ENCODE data around the gene OPA1. TPM values are rescaled to one million over a fixed set of nuclear protein-coding genes. Genes with fewer than 3 reads are reported as not detected.
"Not testable (repeated sequence)": the region's sequence is repeated elsewhere in the genome, so short reads cannot be mapped to it uniquely, and the experiment has no call there.

The OPA1 gene
- total RNA-seq, 1 donor from 2014 or later = 68.2 TPM

DNA sequence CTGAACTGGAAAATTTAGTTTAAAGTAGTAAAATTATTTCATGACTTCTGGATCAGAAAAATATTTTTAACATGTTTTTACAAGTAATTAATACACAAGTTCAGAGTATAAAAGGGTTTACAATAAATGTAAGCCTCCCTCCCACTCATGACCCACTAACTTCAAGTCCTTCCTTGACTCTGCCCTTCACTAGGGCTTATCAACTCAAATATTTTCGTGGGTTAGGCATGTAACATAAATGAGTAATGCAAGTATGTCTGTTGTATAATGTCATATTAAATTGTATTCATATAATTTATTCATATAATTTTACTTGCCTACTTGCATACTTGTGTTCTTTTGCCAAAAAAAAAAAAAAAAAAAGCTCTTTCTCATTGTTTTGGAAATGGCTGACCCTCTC is 3.4 kb upstream of the OPA1 start:
- no peak for DNase-seq (ENCODE audit: extremely low read depth, low read depth, low spot score)

DNA sequence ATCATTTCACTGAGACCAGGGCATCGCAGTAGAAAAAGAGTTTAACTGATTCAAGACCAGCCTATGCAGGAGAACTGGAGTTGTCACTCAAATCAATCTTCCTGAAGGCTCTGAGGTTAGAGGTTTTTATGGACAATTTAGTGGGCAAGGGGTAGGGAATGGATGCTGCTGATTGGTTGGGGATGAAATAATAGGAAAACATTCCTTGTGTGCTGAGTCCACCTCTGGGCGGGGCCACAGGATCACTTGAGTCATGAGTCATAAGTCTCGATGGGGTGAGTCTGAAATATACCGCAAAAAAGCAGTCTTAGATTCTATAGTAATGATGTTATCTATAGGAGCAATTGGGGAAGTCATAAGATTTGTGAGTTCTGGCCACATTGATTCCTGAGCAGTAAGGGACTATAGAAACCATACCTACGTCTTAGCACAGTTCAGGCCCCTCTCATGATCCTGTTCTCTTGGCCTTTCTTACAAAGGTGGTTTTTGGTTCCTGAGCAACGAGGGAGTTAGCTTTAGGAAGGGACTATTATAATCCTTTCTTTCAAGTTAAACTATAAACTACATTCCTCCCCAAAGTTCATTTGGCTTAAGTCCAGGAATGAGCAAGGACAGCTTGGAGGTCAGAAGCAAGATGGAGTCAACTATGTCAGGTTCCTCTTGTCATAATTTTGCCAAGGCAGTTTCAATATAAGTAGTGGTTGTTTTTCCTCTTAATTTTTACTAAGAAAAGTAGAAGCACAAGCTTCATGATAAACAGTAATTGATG is 2.7 kb upstream of the OPA1 start:
- DNase-seq (ENCODE audit: extremely low read depth, low read depth, low spot score) = no peak

DNA sequence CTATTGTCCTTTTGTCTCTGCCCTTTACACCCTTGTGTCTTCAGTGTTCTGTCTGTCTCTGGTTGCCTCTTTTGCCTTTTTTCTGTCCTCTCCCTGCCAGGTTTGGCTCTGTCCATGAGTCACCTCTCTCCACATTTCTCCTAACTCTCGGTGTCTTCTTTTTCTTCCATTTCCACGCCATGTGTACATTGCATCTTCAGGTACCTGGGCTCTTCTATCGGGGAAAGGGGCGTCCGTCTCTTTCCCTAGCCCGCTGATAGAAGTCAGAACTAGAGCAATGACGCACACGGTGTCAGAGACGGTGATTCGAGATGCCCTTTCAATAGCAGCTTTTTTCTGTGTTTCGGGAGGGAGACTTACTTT is 641 bp downstream of the OPA1 start:
- DNase-seq (ENCODE audit: extremely low read depth, low read depth, low spot score) = no peak

DNA sequence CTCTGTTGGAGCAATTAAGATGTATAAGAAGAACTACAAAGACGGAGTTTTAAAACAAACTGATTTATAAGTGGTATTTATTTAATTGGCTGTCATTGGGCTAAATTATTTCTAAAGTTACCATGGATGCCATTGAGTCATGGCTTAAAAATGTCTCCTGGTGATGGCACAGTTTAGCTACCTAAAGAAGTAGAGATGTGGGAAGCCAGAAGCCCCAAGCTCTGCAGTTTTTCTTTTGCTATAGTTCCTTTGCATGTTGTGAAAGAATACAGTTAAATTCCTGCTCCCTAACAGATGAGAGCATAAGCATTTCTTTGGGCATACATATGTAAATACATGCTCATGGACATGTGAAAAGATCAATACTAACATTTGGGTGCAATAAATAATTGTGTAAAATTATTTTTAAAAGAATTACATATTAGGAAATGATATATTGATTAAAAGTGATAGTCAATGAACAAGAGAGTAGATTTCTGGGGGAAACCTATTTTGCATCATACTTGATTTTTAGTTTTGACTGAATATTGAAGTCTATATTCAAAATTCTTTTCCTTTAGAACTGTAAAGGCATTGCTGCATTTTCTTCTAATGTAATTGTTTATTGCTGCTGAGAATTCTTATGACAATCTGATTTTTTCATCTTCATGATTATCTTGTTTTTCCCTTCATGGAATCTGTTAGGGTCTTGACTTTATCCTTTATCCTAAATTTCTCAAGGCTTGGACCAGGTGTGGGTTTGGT is 2.1 kb downstream of the OPA1 start:
- no peak for DNase-seq (ENCODE audit: extremely low read depth, low read depth, low spot score)

DNA sequence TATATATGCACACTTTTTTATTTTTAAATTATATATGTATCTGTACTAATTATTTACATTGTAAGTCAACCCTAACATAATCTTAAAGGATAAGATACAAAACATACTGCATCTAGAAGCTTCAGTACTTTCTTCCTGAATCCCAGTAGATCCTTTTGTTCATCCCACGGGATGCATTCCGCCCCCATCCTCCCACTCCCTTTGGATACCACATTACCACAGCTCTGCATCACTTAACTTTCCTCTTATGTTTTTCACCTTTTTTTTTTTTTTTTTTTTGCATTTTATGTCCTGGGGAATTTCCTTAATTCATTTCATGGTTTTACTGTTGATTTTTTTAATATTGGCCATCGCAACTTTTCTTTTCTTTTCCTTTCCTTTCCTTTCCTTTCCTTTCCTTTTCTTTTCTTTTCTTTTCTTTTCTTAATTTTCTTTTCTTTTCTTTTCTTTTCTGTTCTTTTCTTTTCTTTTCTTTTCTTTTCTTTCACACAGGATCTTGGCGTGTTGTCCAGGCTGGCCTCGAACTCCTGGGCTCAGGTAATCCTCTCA is 3.0 kb downstream of the OPA1 start:
- no peak for DNase-seq (ENCODE audit: extremely low read depth, low read depth, low spot score)

DNA sequence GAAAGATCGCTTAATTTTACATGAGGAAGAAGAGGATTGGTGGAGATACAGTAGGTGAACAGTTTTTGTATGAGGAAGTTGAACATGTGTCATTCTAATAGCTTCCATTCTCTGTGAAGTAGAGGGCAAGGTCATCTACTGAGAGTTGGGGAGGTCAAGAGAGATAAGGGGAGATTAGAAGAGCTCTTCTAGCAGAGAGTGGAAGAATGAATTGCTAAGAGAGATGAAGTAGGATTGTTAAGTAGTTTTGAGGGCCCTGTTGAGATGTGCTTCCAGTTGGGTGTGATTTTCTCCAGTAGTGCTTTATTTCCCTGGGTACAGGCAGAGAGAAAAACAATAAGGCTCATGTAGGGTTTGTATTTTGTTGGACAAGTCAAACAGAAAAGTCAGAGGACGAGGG is 5.2 kb downstream of the OPA1 start:
- no peak for DNase-seq (ENCODE audit: extremely low read depth, low read depth, low spot score)

DNA sequence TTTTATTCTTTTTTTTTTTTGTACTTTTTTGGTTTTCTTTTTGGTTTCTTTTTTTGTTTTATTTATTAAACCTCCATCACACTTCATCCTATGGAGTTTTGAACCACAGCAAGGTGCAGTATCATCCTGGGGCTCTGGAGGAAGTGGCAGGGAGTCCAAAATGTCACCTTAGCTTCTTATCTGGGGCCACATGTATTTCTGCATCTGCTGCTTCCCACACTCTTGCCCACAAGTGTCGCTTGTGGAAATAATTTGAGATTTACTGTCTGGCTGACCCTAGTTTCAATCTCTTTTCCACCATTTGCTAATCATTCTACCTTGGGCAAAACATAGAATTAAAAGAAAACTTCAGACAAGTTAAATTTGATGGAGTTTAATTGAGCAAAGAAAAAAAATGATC is 6.4 kb downstream of the OPA1 start:
- no peak for DNase-seq (ENCODE audit: extremely low read depth, low read depth, low spot score)

DNA sequence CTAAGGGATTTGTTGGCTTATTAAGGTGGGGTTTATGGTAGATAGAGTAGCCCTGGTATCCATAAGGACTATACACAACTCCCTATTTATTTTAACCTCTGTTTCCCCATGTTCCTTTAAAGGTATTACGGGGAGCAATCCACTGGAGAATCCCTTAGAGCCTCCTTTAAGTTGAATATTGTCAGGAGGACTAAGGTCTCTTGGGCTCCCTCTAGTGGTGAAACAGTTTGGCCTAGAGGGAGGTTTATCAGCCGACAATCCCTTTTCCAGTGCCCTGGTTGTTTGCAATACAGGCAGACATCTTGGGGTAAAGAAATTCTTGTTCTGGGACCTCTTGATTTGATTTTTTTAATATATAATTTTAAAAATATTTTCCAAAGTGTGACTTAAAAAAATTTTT is 12.9 kb downstream of the OPA1 start:
- peak; percentile 60 for DNase-seq (ENCODE audit: extremely low read depth, low read depth, low spot score)

DNA sequence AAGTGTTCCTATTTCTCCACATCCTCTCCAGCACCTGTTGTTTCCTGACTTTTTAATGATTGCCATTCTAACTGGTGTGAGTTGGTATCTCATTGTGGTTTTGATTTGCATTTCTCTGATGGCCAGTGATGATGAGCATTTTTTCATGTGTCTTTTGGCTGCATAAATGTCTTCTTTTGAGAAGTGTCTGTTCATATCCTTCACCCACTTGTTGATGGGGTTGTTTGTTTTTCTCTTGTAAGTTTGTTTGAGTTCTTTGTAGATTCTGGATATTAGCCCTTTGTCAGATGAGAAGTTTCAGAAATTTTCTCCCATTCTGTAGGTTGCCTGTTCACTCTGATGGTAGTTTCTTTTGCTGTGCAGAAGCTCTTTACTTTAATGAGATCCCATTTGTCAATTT is 13.9 kb downstream of the OPA1 start:
- DNase-seq (ENCODE audit: extremely low read depth, low read depth, low spot score) = not testable (repeated sequence)

DNA sequence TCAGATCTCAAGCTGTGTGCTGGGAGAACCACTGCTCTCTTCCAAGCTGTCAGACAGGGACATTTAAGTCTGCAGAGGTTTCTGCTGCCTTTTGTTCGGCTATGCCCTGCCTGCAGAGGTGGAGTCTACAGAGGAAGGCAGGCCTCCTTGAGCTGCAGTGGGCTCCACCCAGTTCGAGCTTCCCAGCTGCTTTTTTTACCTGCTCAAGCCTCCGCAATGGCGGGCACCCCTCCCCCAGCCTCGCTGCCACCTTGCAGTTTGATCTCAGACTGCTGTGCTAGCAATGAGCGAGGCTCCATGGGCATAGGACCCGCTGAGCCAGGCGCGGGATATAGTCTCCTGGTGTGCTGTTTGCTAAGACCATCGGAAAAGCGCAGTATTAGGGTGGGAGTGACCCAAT is 17.5 kb downstream of the OPA1 start:
- not testable (repeated sequence) for DNase-seq (ENCODE audit: extremely low read depth, low read depth, low spot score)

DNA sequence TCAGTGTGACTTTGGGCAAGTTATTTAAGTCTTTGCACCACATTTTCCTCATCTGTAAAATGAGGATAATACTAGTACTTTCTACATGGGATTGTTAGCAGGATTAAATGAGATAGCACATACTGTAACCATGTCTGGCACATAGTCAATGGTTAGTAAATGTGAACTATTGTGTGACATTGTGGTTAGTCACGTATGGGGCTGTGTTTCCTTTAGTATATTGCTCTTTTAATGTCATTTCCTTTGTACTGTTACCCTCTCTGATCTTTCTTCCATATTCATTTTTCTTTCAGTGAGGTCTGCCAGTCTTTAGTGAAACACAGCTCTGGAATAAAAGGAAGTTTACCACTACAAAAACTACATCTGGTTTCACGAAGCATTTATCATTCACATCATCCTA is 21.4 kb downstream of the OPA1 start:
- DNase-seq (ENCODE audit: extremely low read depth, low read depth, low spot score) = no peak

DNA sequence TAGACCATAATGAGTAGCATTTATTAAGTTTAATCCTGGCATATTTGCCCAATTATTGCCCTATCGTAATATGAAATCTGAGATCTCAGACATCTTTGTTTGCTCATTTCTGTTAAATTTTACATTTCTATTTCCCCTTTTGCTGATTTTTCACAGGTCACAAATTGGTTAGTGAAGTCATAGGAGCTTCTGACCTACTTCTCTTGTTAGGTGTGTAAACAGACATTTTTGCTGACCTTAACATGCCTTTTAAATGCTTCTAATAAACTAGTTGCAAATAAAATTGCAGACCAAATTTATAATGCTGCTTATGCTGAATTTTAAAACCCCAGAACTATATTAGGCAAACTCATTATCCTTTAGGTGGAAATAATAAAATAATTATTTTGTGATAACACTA is 24.6 kb downstream of the OPA1 start:
- DNase-seq (ENCODE audit: extremely low read depth, low read depth, low spot score) = no peak

DNA sequence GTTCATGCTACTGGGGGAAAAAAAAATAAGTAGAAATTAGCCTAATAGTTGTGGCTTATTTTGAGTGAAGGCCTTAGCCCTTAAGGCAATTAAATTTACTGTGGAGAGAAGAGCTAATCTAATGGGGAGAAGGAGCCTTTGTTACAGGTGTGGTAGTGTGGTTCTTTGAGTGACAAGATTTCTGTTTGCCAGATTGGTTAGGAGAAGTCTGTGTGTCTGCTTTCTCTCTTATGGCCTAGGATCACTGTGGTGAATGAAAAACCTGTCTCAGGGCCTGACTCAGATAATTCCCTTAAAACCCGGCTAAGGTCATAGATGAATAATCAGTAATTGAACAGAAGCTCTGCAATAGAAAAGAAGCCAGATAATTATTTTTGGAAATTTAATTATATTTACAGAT is 27.0 kb downstream of the OPA1 start:
- no peak for DNase-seq (ENCODE audit: extremely low read depth, low read depth, low spot score)

DNA sequence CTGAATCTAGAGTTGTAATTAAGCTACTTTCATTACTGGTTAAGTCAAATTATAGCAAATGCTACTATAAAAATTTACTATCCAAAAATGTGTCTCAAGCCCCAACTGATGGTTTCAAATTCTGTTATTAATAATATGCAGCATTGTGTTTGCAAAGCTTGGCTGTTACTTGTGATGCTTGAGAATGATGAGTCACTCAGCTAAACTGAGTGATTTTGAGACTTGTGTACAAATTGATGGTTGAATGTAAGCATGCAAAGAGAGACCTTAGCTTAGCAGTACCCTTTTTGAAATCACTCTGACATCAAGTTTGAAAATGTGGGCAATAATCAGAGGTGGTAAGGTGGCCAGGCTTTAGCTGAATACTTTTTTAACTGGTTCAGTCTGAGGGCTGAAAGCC is 27.6 kb downstream of the OPA1 start:
- DNase-seq (ENCODE audit: extremely low read depth, low read depth, low spot score) = no peak

DNA sequence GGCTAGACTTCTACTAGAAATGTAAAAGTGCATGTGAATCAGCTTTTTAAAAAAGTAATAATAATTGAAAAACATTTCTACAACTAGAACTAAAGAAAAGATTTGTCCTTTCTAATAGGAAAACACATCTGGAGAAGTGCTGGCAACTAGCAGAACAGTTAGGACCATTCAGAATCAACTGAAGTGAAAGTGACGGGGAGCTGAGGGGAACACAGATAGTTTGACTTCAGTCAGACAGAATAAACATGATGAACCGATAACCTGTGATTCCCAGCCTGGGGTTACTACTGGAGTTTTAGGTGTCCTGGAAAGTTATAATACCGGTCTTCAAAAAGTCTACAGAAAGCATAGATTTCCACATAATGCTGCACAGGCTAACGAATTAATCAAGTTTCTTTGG is 28.1 kb downstream of the OPA1 start:
- DNase-seq (ENCODE audit: extremely low read depth, low read depth, low spot score) = no peak

DNA sequence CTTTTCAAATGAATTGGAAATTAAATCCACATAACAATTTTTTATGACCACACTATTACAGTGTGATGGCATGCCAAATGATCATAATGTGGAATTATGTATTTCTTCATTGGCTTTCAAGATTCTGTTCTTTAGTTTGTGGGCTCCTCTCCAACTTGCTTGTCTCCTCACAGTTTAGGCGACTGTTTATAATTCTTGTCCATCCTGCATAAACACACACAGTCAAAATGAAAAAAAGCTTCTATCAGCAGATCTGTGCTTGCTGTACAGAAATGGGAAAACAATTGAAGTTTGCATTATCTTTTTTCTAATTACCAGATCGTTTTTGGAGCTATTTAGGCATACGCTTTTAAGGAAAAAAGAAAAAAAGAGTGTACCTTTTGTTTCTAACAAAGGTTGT is 37.0 kb downstream of the OPA1 start:
- DNase-seq (ENCODE audit: extremely low read depth, low read depth, low spot score) = no peak

DNA sequence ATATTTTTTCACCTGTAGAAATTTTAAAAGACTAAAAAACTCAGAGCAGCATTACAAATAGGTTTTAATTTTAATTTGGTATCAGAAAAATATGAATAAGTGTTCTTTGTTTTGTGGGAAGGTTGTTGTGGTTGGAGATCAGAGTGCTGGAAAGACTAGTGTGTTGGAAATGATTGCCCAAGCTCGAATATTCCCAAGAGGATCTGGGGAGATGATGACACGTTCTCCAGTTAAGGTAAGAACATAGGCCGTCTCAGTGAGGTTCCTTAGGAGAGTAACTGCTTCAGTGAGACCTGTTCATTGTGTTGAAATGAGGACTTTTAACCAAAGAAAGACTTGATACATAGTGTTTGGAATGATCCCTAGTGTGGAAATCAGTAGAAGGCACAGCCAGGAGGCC is 44.8 kb downstream of the OPA1 start:
- DNase-seq (ENCODE audit: extremely low read depth, low read depth, low spot score) = no peak

DNA sequence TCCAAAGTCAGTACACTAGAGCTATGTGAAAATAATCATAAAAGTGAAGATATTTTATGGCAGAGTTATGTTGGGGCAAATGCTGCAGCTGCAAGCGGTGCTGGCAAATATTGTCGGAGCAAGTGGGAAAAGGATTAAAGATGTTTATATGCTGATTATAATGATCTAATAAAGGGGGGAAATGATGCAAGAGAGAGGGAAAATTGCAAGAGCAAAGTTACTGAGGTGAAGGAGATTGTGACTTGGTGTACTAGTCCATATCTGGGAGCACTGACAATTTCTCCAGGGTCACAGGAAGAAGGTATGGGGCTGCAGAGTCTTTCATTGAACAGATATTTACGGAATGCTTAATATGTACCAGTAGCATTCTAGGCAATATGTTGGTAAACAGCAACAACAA is 45.8 kb downstream of the OPA1 start:
- DNase-seq (ENCODE audit: extremely low read depth, low read depth, low spot score) = no peak

DNA sequence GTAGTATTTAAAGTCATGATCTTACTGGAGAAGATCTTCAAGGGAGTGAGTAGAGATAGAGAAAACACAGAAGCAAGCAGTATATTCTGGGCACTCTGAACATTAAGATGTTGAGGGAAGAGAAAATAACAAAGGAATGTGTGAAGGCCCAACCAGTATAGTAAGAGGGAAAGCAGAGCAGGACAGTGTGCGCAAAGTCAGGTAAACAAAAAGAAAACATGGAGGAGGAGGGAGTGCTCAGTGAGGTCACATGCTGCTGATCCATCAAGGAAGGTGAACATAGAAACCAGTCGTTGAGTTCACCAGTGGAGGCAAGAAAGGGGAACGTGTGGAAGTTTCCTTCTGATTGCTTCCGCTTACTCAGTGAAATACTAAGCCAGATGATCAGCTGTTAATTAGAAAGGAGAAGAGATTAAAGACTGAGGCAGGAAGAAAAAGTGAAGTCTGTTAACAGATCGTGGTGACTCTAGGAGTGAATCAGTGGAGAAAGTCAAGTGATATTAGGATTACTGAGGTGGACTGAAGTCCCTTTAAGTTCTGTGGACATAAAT is 47.2 kb downstream of the OPA1 start:
- no peak for DNase-seq (ENCODE audit: extremely low read depth, low read depth, low spot score)

DNA sequence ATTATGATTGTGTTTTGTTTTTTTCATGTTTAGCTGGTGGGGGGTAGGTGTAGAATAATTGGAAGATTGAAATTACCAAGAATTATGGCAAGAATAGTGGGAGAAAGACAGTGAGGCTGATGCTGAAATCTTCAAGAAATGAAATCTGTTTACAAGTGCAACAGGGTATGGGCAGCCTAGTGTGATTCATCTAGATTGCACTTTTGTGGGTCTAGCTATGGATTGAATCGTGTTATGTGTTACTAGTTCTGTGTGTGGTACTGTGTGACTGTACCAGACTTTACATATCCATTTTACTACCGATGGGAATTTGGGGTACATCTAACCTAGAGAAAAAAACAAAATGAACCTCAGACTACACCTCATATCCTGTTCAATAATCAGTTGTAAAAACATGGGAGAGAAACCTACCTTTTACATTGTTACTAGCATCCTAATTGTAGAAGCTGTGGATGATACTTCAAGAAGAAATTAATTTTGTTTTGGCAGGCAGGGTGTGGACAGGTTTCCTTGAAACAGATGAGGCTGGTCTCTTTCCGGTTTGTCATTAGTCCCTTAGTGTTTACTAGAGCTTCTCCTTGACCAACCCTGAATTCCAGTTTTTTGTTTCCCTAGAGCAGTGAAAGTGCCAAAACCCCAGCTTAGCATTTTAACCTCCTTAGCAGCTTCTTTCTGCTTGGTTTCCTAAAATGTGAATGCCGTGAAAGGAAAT is 47.9 kb downstream of the OPA1 start:
- DNase-seq (ENCODE audit: extremely low read depth, low read depth, low spot score) = no peak

DNA sequence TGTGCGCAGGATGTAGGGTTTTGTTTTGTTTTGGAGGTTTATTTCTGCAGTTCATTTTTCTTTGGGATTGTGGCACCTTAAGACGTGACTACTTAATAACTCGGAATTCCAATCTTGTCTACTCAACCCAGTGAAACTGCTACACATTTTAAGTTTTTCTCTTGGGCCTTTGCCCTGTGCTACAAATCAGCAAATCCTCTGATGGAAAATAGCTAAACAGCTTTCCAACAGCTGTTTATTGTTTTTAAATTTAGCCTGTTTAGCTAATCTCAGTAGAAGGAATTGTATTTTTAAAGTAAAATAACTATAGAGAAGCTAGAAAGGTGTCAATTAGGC is 48.4 kb downstream of the OPA1 start:
- no peak for DNase-seq (ENCODE audit: extremely low read depth, low read depth, low spot score)
